Measurements from ENCODE around the gene KCNQ1. TPM values are rescaled to one million over a fixed set of nuclear protein-coding genes. Genes with fewer than 3 reads are reported as not detected.

Gene KCNQ1
- total RNA-seq, 4 donors from 2014 or later, result 0.89 to 2.2 (median 1.3) TPM

DNA sequence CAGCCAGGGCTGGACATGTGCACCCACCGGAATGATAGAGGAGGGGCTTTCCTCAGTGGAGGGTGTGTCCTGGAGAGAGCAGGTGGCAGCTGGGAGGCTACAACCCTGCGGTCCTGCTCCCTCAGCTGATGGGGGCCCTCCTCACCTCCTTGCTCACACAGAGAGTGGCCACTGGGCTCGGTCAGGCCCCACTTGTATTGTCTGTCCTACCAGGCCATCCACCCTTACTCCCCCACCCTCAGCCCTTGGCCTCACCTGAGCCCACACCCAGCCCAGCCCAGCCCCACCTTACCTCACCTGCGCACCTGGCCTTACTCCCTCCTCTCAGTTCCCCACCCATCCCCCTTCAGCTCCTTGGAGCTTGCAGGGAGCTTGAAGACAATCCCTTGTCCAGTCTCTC lies 3.6 kb upstream of the KCNQ1 start:
- WGBS, result 53% methylated on average over 2 of the region's 4 CpGs
- DNase-seq (ENCODE audit: low spot score in 2 of 2), result peak in 1 of 2 donors; percentile 49
- Histone ChIP-seq H3K36me3 (no peaks in the 10 kb centered on the region), H3K27me3 (peaks cover 54% of the 10 kb centered on the region), H3K4me1 (peaks cover 19% of the 10 kb centered on the region), H3K4me3 (no peak overlapping the region), H3K27ac (no peak overlapping the region), H3K9me3 (no peaks in the 10 kb centered on the region)
- TF ChIP-seq, protein P1, sequence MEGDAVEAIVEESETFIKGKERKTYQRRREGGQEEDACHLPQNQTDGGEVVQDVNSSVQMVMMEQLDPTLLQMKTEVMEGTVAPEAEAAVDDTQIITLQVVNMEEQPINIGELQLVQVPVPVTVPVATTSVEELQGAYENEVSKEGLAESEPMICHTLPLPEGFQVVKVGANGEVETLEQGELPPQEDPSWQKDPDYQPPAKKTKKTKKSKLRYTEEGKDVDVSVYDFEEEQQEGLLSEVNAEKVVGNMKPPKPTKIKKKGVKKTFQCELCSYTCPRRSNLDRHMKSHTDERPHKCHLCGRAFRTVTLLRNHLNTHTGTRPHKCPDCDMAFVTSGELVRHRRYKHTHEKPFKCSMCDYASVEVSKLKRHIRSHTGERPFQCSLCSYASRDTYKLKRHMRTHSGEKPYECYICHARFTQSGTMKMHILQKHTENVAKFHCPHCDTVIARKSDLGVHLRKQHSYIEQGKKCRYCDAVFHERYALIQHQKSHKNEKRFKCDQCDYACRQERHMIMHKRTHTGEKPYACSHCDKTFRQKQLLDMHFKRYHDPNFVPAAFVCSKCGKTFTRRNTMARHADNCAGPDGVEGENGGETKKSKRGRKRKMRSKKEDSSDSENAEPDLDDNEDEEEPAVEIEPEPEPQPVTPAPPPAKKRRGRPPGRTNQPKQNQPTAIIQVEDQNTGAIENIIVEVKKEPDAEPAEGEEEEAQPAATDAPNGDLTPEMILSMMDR (IDR thresholded peaks at IDR 0.05), result no peak
- TF ChIP-seq POLR2AphosphoS5 (IDR thresholded peaks at IDR 0.05) (no peak), POLR2A (IDR thresholded peaks at IDR 0.05) (no peak), EP300 (IDR thresholded peaks at IDR 0.05) (no peak)

DNA sequence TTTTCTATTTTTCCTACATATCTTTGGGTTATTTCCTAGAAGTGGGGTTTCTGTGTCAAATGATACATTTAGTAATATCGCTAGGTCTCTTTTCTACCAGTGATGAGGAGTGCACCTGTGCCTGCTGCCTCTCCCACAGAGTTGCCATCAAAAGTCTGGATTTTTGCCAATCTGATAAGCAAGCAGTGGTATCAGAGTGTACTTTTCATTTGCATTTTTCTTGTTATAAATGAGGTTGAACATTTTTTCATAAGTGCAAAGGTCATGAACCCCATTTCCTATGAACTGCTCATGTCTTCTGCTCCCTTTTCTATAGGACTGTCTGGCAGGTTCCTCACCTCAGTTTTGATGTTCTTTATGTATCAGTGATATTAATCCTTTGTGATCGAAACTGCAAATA lies 2.2 kb upstream of the KCNQ1 start:
- H3K36me3 ChIP-seq, result no peaks in the 10 kb centered on the region
- TF ChIP-seq POLR2A (IDR thresholded peaks at IDR 0.05) (no peak), EP300 (IDR thresholded peaks at IDR 0.05) (no peak)
- TF ChIP-seq, protein P1 (IDR thresholded peaks at IDR 0.05), result no peak
- peaks cover 24% of the 10 kb centered on the region for H3K4me1 ChIP-seq
- DNase-seq (ENCODE audit: low spot score in 2 of 2), result no peak
- WGBS, result 82% methylated on average over 2 of the region's 2 CpGs
- no peak overlapping the region for H3K4me3 ChIP-seq
- no peak overlapping the region for H3K27ac ChIP-seq
- no peaks in the 10 kb centered on the region for H3K9me3 ChIP-seq
- peaks cover 62% of the 10 kb centered on the region for H3K27me3 ChIP-seq

DNA sequence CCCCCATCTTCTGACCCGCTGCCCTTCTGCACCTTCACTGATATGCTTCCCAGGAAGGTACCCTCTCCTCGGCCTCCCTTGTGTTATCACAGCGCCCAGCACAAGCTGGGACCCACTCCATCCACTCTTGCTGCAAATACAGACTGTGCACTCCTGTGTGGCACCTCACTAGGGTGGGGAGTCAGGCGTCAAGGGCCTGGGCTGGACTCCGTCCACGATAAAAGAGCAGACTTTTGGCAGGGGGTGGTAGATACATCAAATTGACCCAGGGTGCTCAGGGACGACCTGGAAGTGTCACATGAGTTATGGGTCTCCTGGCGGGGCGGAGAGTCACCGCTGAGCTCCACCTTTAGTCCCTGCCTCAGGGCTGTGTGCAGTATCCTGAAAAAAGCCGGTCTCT lies 1.4 kb upstream of the KCNQ1 start:
- DNase-seq (ENCODE audit: low spot score in 2 of 2), result peak in 1 of 2 donors; percentile 51
- no peaks in the 10 kb centered on the region for H3K36me3 ChIP-seq
- no peak overlapping the region for H3K4me3 ChIP-seq
- WGBS, result 47% methylated on average over 11 of the region's 11 CpGs
- H3K27ac ChIP-seq, result no peak overlapping the region
- H3K27me3 ChIP-seq, result peaks cover 67% of the 10 kb centered on the region
- TF ChIP-seq EP300 (IDR thresholded peaks at IDR 0.05) (no peak), POLR2AphosphoS5 (IDR thresholded peaks at IDR 0.05) (no peak), POLR2A (IDR thresholded peaks at IDR 0.05) (no peak)
- TF ChIP-seq, protein P1 (IDR thresholded peaks at IDR 0.05), result no peak
- no peaks in the 10 kb centered on the region for H3K9me3 ChIP-seq
- peaks cover 24% of the 10 kb centered on the region for H3K4me1 ChIP-seq

DNA sequence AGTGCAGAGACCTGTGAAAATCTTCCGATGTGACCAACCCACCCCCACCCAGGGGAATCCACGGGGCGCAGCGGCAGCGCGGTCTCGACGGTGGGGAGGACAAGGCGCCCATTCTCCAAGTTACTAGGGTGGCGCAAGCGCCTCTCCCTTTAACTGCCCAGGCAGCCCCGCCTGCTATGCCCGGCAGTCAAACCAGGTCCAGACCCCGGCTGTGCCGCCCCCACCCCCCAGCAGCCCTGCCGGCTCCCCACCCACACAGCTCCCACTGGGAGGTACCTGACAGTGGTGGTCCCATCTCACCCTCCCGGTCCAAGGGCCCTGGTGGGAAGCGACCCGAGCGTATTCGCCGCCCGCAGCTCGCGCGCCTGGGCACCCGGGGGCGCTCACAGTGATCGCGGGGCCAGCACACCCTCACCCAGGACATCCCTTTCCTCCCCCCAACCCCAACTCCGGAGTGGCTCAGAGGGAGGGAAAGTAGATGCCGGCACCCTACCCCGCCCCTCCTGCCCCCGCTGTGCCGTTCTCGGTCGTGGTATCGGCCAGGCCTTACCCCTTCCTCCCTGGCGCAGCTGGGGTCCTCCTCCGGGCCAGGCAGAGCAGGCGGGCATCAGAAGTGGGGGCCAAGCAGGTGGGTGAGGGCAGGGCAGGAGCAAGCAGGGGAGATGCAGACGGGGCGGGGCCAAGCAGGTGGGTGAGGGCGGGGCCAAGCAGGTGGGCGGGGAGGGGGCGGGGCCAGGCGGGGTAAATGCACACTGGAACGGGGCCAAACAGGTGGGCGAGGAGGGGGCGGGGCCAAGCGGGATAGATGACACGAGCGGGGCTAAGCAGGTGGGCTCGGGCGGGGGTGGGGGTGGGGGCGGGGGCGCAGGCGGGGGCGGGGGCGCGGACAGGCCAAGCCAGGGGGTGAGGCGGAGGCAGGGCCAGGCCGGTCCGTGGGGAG lies 657 bp upstream of the KCNQ1 start, which contains the start of gene TRPM5:
Gene TRPM5, minus strand, starts transcription at position 634 of the 940 bp plus-strand sequence. CDS start 21,478 bp downstream, outside the sequence.
- Histone ChIP-seq H3K9me3 (no peaks in the 10 kb centered on the region), H3K27me3 (peaks cover 74% of the 10 kb centered on the region), H3K4me1 (peaks cover 24% of the 10 kb centered on the region), H3K36me3 (no peaks in the 10 kb centered on the region), H3K4me3 (peak within 1 kb of the TSS; percentile 41), H3K27ac (no peak within 1 kb of the TSS)
- no CpG with 5 or more reads among the region's 64 CpGs for WGBS
- TF ChIP-seq POLR2A (IDR thresholded peaks at IDR 0.05) (no peak), EP300 (IDR thresholded peaks at IDR 0.05) (no peak), POLR2AphosphoS5 (IDR thresholded peaks at IDR 0.05) (no peak)
- TF ChIP-seq, protein P1 (IDR thresholded peaks at IDR 0.05), result no peak
- DNase-seq (ENCODE audit: low spot score in 2 of 2), result peak in 1 of 2 donors; percentile 66
